ENCODE results near the gene PRICKLE4. TPM values are rescaled to one million over a fixed set of nuclear protein-coding genes. Genes with fewer than 3 reads are reported as not detected.
"Not testable (repeated sequence)": the region's sequence is repeated elsewhere in the genome, so short reads cannot be mapped to it uniquely, and the experiment has no call there.

PRICKLE4 gene
- total RNA-seq, 1 donor from 2014 or later, result 0.53 TPM

DNA sequence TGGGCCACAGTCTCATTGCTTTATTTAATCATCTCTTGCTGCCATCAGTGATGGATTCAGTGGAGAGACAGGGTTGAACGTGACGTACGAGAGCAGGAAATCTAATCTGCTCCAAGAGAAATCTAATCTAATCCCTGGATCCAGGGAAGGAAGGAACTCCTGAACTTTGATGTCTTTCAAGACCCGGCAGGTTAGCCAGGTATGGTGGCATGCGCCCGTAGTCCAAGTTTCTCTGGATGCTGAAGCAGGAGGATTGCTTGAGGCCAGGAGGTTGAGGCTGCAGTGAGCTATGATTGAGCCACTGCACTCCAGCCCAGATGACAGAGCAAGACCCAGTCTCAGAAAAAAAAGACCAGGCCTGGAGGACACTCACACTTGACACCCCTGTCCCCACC is 21.9 kb upstream of the PRICKLE4 start:
- Histone ChIP-seq H3K27me3 (ENCODE audit: control insufficient read depth, insufficient read depth, low read length) (no peaks in the 10 kb centered on the region), H3K4me3 (ENCODE audit: low read depth, low read length) (no peak overlapping the region), H3K36me3 (ENCODE audit: control insufficient read depth, insufficient read depth, low read length) (no peaks in the 10 kb centered on the region)
- DNase-seq (ENCODE audit: low read depth), result no peak
- FAIRE-seq, result no peak
- TF ChIP-seq, protein P1, sequence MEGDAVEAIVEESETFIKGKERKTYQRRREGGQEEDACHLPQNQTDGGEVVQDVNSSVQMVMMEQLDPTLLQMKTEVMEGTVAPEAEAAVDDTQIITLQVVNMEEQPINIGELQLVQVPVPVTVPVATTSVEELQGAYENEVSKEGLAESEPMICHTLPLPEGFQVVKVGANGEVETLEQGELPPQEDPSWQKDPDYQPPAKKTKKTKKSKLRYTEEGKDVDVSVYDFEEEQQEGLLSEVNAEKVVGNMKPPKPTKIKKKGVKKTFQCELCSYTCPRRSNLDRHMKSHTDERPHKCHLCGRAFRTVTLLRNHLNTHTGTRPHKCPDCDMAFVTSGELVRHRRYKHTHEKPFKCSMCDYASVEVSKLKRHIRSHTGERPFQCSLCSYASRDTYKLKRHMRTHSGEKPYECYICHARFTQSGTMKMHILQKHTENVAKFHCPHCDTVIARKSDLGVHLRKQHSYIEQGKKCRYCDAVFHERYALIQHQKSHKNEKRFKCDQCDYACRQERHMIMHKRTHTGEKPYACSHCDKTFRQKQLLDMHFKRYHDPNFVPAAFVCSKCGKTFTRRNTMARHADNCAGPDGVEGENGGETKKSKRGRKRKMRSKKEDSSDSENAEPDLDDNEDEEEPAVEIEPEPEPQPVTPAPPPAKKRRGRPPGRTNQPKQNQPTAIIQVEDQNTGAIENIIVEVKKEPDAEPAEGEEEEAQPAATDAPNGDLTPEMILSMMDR (IDR thresholded peaks at IDR 0.05; ENCODE audit: insufficient read depth, low read length, severe bottlenecking), result no peak

DNA sequence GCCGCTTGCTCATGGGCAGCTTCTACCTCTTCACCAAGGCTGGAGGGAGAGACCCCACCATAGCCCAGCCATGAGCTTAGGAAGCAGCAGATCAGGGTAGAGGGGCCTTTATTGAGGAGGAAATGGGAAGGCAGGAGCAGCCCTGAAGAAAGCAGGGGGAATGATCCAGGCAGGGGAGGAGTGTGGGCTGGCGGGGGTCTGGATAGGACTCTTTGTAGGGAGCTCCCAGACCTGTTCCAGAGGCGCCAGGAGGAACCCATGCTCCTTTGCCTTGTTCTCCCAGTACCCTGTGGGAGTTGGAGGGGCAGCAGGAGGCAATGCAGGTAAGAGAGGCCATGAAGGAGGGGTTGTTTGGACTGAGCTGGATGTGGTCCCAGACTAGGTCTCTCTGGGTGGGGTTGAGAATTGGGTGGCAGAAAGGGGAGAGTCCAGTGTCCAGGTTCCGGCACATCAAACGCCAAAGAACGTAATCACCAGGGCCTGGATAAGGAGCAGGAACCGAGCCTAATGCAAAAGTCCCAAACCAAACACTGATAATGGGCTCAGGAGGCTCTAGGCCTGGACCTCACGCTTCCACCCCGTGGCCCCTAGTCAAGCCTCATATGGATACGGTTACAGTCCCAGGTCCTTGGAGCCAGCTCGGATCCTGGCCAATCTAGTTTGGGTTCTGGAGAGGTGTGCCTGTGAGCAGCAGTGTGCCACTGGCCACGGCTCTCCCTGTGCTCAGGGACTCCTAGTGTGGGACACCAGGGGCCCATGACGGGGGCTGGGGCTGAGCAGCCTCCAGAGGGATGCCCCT is 21.3 kb upstream of the PRICKLE4 start:
- Histone ChIP-seq H3K27me3 (ENCODE audit: control insufficient read depth, insufficient read depth, low read length) (no peaks in the 10 kb centered on the region), H3K4me3 (ENCODE audit: low read depth, low read length) (no peak overlapping the region), H3K36me3 (ENCODE audit: control insufficient read depth, insufficient read depth, low read length) (no peaks in the 10 kb centered on the region)
- FAIRE-seq (no peak), DNase-seq (ENCODE audit: low read depth) (no peak)
- TF ChIP-seq, protein P1 (IDR thresholded peaks at IDR 0.05; ENCODE audit: insufficient read depth, low read length, severe bottlenecking), result no peak

DNA sequence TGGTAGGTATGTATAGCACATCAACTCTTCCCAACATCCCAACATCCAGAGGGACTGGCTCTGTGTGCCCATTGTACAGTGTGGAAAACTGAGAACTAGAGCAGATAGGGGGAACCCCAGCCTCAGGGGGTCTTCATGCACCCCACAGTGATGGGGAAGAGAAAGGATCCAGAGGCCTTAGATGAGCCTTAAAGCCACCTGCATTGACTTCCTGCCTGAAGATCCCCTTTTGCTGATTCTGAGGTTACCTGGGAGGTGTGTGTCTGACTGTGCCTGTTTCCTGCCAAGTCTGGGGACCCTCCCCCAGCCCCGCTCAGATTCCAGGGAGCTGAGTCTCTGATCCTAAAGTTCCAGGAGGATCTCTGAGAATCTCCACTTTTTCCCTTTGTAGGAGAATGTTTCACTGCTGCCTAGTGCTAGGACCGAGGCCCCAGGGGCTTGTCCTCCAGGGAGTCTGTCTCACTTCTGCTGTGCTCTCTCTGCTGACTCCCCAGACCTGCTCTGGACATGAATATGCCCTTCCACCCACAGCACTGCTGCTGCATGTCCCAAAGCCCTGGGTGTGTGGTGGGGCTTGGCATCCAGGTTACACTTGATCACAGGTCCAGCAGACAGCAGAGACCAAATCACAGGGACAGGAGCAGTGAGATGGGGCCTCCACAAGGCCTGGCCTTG is 20.5 kb upstream of the PRICKLE4 start:
- no peaks in the 10 kb centered on the region for H3K27me3 ChIP-seq (ENCODE audit: control insufficient read depth, insufficient read depth, low read length)
- no peak overlapping the region for H3K4me3 ChIP-seq (ENCODE audit: low read depth, low read length)
- H3K36me3 ChIP-seq (ENCODE audit: control insufficient read depth, insufficient read depth, low read length), result no peaks in the 10 kb centered on the region
- TF ChIP-seq, protein P1 (IDR thresholded peaks at IDR 0.05; ENCODE audit: insufficient read depth, low read length, severe bottlenecking), result no peak
- FAIRE-seq, result no peak
- DNase-seq (ENCODE audit: low read depth), result no peak

DNA sequence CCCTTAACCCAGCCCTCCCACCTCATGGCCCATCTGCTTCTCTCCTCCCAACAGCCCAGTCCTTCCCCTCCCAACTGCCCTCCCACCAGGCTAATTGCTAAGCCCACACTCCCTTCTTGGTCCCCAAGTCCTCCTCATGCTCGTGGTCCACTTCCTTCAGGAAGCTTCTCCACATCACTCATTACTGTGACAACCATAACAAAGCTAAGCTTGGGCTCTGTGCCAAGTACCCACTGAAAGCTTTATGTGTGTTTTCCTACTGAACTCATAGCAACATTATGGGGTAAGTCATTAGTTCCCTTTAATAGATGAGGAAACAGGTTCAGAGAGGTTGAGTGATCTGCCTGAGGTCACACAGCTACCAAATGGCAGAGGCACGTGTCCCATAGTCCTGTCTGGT is 17.1 kb upstream of the PRICKLE4 start:
- Histone ChIP-seq H3K27me3 (ENCODE audit: control insufficient read depth, insufficient read depth, low read length) (no peaks in the 10 kb centered on the region), H3K36me3 (ENCODE audit: control insufficient read depth, insufficient read depth, low read length) (no peaks in the 10 kb centered on the region), H3K4me3 (ENCODE audit: low read depth, low read length) (no peak overlapping the region)
- DNase-seq (ENCODE audit: low read depth) (no peak), FAIRE-seq (no peak)
- TF ChIP-seq, protein P1 (IDR thresholded peaks at IDR 0.05; ENCODE audit: insufficient read depth, low read length, severe bottlenecking), result no peak

DNA sequence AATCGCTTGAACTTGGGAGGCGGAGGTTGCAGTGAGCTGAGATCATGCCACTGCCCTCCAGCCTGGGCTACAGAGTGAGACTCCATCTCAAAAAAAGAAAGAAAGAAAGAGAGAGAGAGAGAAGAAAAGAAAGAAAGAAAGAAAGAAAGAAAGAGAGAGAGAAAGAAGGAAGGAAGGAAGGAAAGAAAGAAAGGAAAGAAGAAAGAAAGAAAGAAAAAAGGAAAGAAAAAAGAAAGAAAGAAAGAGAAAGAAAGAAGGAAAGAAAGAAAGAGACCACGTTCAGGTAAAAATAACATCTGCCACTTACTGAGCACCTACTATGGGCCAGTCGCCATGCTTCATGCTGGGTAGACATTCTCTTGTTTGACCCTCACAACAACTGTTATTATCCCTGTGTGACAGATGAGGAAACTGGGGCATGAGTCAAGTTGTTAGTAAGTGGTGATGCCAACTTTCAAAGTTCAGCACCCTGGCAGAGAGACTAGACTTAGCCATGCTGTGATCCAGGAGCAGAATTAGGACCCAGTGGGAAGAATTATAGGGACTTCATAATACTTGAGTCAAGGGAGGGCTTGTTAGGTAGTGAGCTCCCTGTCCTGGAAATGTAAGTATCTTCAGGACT is 14.4 kb upstream of the PRICKLE4 start:
- DNase-seq (ENCODE audit: low read depth), result peak; percentile 54
- H3K27me3 ChIP-seq (ENCODE audit: control insufficient read depth, insufficient read depth, low read length); H3K4me3 ChIP-seq (ENCODE audit: low read depth, low read length); H3K36me3 ChIP-seq (ENCODE audit: control insufficient read depth, insufficient read depth, low read length); FAIRE-seq: not testable (repeated sequence)

DNA sequence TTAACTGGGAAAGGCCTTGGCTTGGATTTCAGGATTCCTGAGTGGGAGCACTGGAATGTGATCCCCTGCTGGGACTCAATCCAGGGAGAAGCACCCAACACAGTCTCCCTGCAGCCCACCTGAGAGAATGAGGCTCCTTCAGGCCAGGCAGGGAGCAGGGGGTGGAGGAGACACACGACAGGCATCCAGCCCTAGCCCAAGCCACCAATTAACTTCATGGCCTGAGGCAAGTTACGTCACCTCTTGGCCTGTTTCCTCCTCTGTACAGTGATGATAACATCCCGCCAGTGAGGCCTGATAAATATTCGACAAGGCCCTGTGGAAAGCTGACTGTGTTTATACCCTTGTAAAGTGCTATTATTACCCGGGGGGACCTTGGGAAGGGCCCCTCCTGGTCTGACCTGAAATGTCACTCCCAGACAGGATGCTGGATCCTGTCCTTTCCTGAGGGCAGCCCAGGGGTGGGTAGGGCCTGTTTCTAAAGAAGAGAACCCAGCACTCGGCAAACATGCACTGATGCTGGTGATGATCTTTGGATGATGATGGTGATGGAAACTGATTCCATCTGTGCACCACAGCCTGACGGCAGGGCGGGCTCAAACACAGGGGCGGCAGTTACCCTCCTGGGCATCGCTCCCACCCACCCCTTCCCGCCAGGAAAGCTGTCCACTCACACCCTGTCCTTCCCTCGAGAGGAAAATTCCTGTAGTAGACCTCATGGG is 13.3 kb upstream of the PRICKLE4 start:
- DNase-seq (ENCODE audit: low read depth) (peak; percentile 87), FAIRE-seq (no peak)
- TF ChIP-seq, protein P1 (IDR thresholded peaks at IDR 0.05; ENCODE audit: insufficient read depth, low read length, severe bottlenecking), result no peak
- Histone ChIP-seq H3K27me3 (ENCODE audit: control insufficient read depth, insufficient read depth, low read length) (no peaks in the 10 kb centered on the region), H3K4me3 (ENCODE audit: low read depth, low read length) (no peak overlapping the region), H3K36me3 (ENCODE audit: control insufficient read depth, insufficient read depth, low read length) (peaks cover 7% of the 10 kb centered on the region)
